ENCODE results near the gene RPS27A. TPM values are rescaled to one million over a fixed set of nuclear protein-coding genes. Genes with fewer than 3 reads are reported as not detected.

RPS27A gene
- total and polyA plus RNA-seq, 9 of the 15 experiments (the other 6 are each of a cell fraction or from before 2014, with no cell fraction given) = 1,383 to 3,282 (median 2,242) TPM

DNA sequence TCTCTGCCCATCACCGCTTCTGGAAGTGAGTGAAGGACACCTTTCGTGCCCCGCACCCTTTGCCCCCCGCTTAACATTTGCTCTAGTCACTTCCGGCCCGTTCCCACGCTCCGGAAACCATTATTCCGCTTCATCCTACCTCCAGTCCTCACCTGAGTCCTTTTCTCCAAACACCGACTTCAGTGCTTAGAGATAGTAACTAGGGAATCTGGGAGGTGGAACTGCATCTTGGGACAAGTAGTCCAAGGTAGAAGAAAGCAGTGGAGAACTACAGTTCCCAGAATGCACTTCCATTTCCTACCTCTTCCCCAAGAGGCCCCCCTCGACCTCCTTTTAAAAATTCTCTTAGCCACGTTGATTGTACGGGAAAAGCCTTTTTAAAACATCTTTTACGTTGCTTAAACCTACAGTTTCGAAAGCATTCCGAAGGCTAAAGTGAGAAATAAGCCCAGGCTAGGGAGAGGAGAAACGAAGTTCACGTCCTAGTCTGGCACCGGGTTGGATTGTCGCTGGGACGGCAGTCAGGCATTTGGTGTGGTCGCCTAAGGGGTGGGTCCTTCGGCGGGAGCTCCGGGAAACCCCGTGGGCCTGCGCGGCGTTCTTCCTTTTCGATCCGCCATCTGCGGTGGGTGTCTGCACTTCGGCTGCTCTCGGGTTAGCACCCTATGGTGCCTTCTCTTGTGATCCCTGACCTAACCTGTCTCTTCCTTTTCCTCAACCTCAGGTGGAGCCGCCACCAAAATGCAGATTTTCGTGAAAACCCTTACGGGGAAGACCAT is at the start of gene RPS27A, which contains the start of gene CLHC1 (continued):
- TF ChIP-seq MGA (IDR thresholded peaks at IDR 0.05) (no peak), EP300 (IDR thresholded peaks at IDR 0.05; ENCODE audit: low read length) (peak; percentile 12; the same call in 1 of the 2 replicates), ZNF57 (CRISPR knock-in tag; IDR thresholded peaks at IDR 0.05) (no peak), FOS (IDR thresholded peaks at IDR 0.05; ENCODE audit: extremely low read depth, insufficient read length) (no peak), HNRNPL (IDR thresholded peaks at IDR 0.05; ENCODE audit: low read depth, low read length) (no peak), ZNF354B (CRISPR knock-in tag; IDR thresholded peaks at IDR 0.05) (no peak), ZNF175 (CRISPR knock-in tag; IDR thresholded peaks at IDR 0.05; ENCODE audit: low read depth) (0 out of 2 replicates have a peak, but pooled peaks have one; percentile 15), MED1 (CRISPR knock-in tag; IDR thresholded peaks at IDR 0.05; ENCODE audit: borderline replicate concordance) (no peak), SMC3 (conservative IDR thresholded peaks at IDR 0.05; ENCODE audit: insufficient read depth, low read depth, low read length) (no peak), BRCA1 (IDR thresholded peaks at IDR 0.05) (no peak), BRCA1 (CRISPR knock-in tag; IDR thresholded peaks at IDR 0.05) (no peak), SMAD3 (CRISPR knock-in tag; conservative IDR thresholded peaks at IDR 0.05) (no peak), FUS (optimal IDR thresholded peaks at IDR 0.05; ENCODE audit: low read depth, low read length) (no peak), ZZZ3 (IDR thresholded peaks at IDR 0.05) (peak; percentile 41; the same call in 1 of the 2 replicates), KAT2B (IDR thresholded peaks at IDR 0.05; ENCODE audit: low read depth, low read length) (no peak), ZC3H11A (IDR thresholded peaks at IDR 0.05; ENCODE audit: low read depth, low read length) (no peak), TCF7L2 (IDR thresholded peaks at IDR 0.05; ENCODE audit: low read depth, low read length) (no peak), ADNP (tag; IDR thresholded peaks at IDR 0.05) (no peak)
- TF ChIP-seq, protein P1, sequence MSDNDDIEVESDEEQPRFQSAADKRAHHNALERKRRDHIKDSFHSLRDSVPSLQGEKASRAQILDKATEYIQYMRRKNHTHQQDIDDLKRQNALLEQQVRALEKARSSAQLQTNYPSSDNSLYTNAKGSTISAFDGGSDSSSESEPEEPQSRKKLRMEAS (CRISPR knock-in tag; IDR thresholded peaks at IDR 0.05) = no peak; the same call in 1 of the 2 replicates
